BE2C (cell line): ENCODE data around the gene MAP2K4.

Experiments
- DNase-seq: peaks from one replicate; pipeline ENCODE4 v3.0.0-alpha.2; 2020
- H3K27me3 ChIP-seq: fragments of 250-450 bp; sonication (Bioruptor Pico); 2 replicates; pipeline ENCODE4 v1.5.1; 2020; ENCODE audit warnings: mild to moderate bottlenecking
- H3K36me3 ChIP-seq: fragments of 250-450 bp; sonication (Bioruptor Pico); 2 replicates; pipeline ENCODE4 v1.5.1; 2020; ENCODE audit warnings: mild to moderate bottlenecking
- H3K4me1 ChIP-seq: fragments of 250-450 bp; sonication (Bioruptor Pico); 2 replicates; pipeline ENCODE4 v1.5.1; 2020
- H3K4me3 ChIP-seq: 2 replicates; pipeline ENCODE4 v1.5.1; 2011; ENCODE audit warnings: low read depth, low read length
- H3K9me3 ChIP-seq: fragments of 250-450 bp; sonication (Bioruptor Pico); 2 replicates; pipeline ENCODE4 v1.5.1; 2020
- CTCF ChIP-seq: IDR thresholded peaks from 2 replicates; pipeline ENCODE4 v1.5.1; 2012; ENCODE audit warnings: mild to moderate bottlenecking, low read depth, low read length

The MAP2K4 gene

GRCh38 chr17:12068946-12069345 lies 48.3 kb downstream of the MAP2K4 start:
- TF ChIP-seq CTCF = no peak

GRCh38 chr17:12070561-12070960 lies 49.9 kb downstream of the MAP2K4 start:
- H3K36me3 ChIP-seq = no peaks in the 10 kb centered on the region

More at GRCh38 chr17:12068946-12069345, 48.3 kb downstream of the MAP2K4 start:
- H3K4me1 ChIP-seq = no peaks in the 10 kb centered on the region
- H3K9me3 ChIP-seq = no peaks in the 10 kb centered on the region
- no peaks in the 10 kb centered on the region for H3K27me3 ChIP-seq
- no peaks in the 10 kb centered on the region for H3K36me3 ChIP-seq
- H3K4me3 ChIP-seq = no peak overlapping the region
- no peak for DNase-seq

GRCh38 chr17:12074346-12074745 lies 53.7 kb downstream of the MAP2K4 start:
- Histone ChIP-seq H3K4me1 (no peaks in the 10 kb centered on the region), H3K27me3 (no peaks in the 10 kb centered on the region), H3K9me3 (no peaks in the 10 kb centered on the region), H3K4me3 (no peak overlapping the region), H3K36me3 (no peaks in the 10 kb centered on the region)
- no peak for TF ChIP-seq CTCF
- no peak for DNase-seq

More at GRCh38 chr17:12070561-12070960, 49.9 kb downstream of the MAP2K4 start:
- H3K9me3 ChIP-seq = no peaks in the 10 kb centered on the region
- DNase-seq = no peak
- no peaks in the 10 kb centered on the region for H3K27me3 ChIP-seq
- H3K4me3 ChIP-seq = no peak overlapping the region
- no peak for TF ChIP-seq CTCF
- H3K4me1 ChIP-seq = no peaks in the 10 kb centered on the region

- no peak for DNase-seq
- no peaks in the 10 kb centered on the region for H3K27me3 ChIP-seq
- no peaks in the 10 kb centered on the region for H3K36me3 ChIP-seq
- TF ChIP-seq CTCF = no peak
- no peak overlapping the region for H3K4me3 ChIP-seq
- no peaks in the 10 kb centered on the region for H3K9me3 ChIP-seq
- H3K4me1 ChIP-seq = no peaks in the 10 kb centered on the region
Observed at GRCh38 chr17:12077773-12078172, 57.1 kb downstream of the MAP2K4 start.

GRCh38 chr17:12078791-12079190 lies 58.1 kb downstream of the MAP2K4 start:
- H3K4me3 ChIP-seq = no peak overlapping the region
- no peaks in the 10 kb centered on the region for H3K36me3 ChIP-seq
- no peak for DNase-seq
- no peaks in the 10 kb centered on the region for H3K27me3 ChIP-seq
- no peaks in the 10 kb centered on the region for H3K9me3 ChIP-seq
- TF ChIP-seq CTCF = no peak
- no peaks in the 10 kb centered on the region for H3K4me1 ChIP-seq

- H3K36me3 ChIP-seq = no peaks in the 10 kb centered on the region
- no peak for TF ChIP-seq CTCF
- H3K9me3 ChIP-seq = no peaks in the 10 kb centered on the region
- no peaks in the 10 kb centered on the region for H3K27me3 ChIP-seq
- no peak overlapping the region for H3K4me3 ChIP-seq
- H3K4me1 ChIP-seq = no peaks in the 10 kb centered on the region
- DNase-seq = no peak
Observed at GRCh38 chr17:12081720-12082119, 61.0 kb downstream of the MAP2K4 start.
